SK-N-SH treated with all-trans-retinoic acid at 6 μM for 48 hours (cell line): ENCODE results near the gene VIM.

Experiments
- ARNTL ChIP-seq: fragments of 450-650 bp; formaldehyde crosslinking; IDR thresholded peaks from 2 replicates; pipeline ENCODE4 v1.5.0; 2020; ENCODE audit warnings: low read depth, mild to moderate bottlenecking, moderate library complexity, borderline replicate concordance
- CSDC2 ChIP-seq: fragments of 250-450 bp; sonication (Bioruptor Pico); IDR thresholded peaks from 2 replicates; pipeline ENCODE4 v1.5.0; 2020; ENCODE audit warnings: mild to moderate bottlenecking, moderate library complexity
- CSRNP3 ChIP-seq: fragments of 250-450 bp; sonication (Bioruptor Pico); IDR thresholded peaks from 2 replicates; pipeline ENCODE4 v1.5.1; 2021; ENCODE audit warnings: mild to moderate bottlenecking, moderate library complexity
- ESRRG ChIP-seq: fragments of 250-450 bp; sonication (Bioruptor Pico); IDR thresholded peaks from 2 replicates; pipeline ENCODE4 v1.6.1; 2021; ENCODE audit warnings: mild to moderate bottlenecking
- PATZ1 ChIP-seq: fragments of 250-450 bp; sonication (Bioruptor Pico); IDR thresholded peaks from 2 replicates; pipeline ENCODE4 v1.8.0; 2020; ENCODE audit warnings: mild to moderate bottlenecking, moderate library complexity, borderline replicate concordance
- RARB ChIP-seq: fragments of 250-450 bp; sonication (Bioruptor Pico); IDR thresholded peaks from 2 replicates; pipeline ENCODE4 v1.8.0; 2021; ENCODE audit warnings: mild to moderate bottlenecking, moderate library complexity
- SNAI2 ChIP-seq: fragments of 250-450 bp; sonication (Bioruptor Pico); IDR thresholded peaks from 2 replicates; pipeline ENCODE4 v1.5.0; 2020; ENCODE audit warnings: mild to moderate bottlenecking, moderate library complexity
- TSHZ2 ChIP-seq: fragments of 250-450 bp; sonication (Bioruptor Pico); IDR thresholded peaks from 2 replicates; pipeline ENCODE4 v1.5.0; 2020; ENCODE audit warnings: mild to moderate bottlenecking, moderate library complexity
- ZC3H10 ChIP-seq: fragments of 250-450 bp; sonication (Bioruptor Pico); IDR thresholded peaks from 2 replicates; pipeline ENCODE4 v1.5.1; 2021; ENCODE audit warnings: mild to moderate bottlenecking, moderate library complexity
- ZFP30 ChIP-seq: fragments of 450-650 bp; formaldehyde crosslinking; IDR thresholded peaks from 2 replicates; pipeline ENCODE4 v1.5.0; 2022; ENCODE audit warnings: mild to moderate bottlenecking, moderate library complexity
- ZNF8 ChIP-seq: fragments of 450-650 bp; formaldehyde crosslinking; IDR thresholded peaks from 2 replicates; pipeline ENCODE4 v1.5.0; 2020; ENCODE audit warnings: mild to moderate bottlenecking, moderate library complexity
- TF ChIP-seq, protein P1 (sequence below): fragments of 250-450 bp; sonication (Bioruptor Pico); IDR thresholded peaks from 2 replicates; pipeline ENCODE4 v1.8.0; 2021; ENCODE audit warnings: low read depth, mild to moderate bottlenecking, moderate library complexity, borderline replicate concordance
- TF ChIP-seq, protein P2 (sequence below): fragments of 250-450 bp; sonication (Bioruptor Pico); IDR thresholded peaks from 2 replicates; pipeline ENCODE4 v1.5.1; 2020; ENCODE audit warnings: low read depth, mild to moderate bottlenecking, moderate library complexity

- TF ChIP-seq ESRRG (CRISPR knock-in tag) (no peak), PATZ1 (no peak), ZC3H10 (CRISPR knock-in tag) (no peak), ARNTL (CRISPR knock-in tag) (no peak), SNAI2 (CRISPR knock-in tag) (no peak), ZFP30 (CRISPR knock-in tag) (no peak), ZNF8 (CRISPR knock-in tag) (no peak), CSDC2 (CRISPR knock-in tag) (no peak), RARB (CRISPR knock-in tag) (no peak), CSRNP3 (CRISPR knock-in tag) (no peak), TSHZ2 (CRISPR knock-in tag) (no peak)
- TF ChIP-seq, protein P1, sequence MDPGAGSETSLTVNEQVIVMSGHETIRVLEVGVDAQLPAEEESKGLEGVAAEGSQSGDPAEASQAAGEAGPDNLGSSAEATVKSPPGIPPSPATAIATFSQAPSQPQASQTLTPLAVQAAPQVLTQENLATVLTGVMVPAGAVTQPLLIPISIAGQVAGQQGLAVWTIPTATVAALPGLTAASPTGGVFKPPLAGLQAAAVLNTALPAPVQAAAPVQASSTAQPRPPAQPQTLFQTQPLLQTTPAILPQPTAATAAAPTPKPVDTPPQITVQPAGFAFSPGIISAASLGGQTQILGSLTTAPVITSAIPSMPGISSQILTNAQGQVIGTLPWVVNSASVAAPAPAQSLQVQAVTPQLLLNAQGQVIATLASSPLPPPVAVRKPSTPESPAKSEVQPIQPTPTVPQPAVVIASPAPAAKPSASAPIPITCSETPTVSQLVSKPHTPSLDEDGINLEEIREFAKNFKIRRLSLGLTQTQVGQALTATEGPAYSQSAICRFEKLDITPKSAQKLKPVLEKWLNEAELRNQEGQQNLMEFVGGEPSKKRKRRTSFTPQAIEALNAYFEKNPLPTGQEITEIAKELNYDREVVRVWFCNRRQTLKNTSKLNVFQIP (CRISPR knock-in tag) = no peak
- TF ChIP-seq, protein P2, sequence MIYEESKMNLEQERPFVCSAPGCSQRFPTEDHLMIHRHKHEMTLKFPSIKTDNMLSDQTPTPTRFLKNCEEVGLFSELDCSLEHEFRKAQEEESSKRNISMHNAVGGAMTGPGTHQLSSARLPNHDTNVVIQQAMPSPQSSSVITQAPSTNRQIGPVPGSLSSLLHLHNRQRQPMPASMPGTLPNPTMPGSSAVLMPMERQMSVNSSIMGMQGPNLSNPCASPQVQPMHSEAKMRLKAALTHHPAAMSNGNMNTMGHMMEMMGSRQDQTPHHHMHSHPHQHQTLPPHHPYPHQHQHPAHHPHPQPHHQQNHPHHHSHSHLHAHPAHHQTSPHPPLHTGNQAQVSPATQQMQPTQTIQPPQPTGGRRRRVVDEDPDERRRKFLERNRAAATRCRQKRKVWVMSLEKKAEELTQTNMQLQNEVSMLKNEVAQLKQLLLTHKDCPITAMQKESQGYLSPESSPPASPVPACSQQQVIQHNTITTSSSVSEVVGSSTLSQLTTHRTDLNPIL (CRISPR knock-in tag) = no peak
These were observed 3.7 kb downstream of the VIM start for GRCh38 chr10:17231788-17232187.
